Eye (tissue), 1 donor: ENCODE measurements around the gene NUP43.
"Not testable (repeated sequence)": the region's sequence is repeated elsewhere in the genome, so short reads cannot be mapped to it uniquely, and the experiment has no call there.

Experiments
- DNase-seq: peaks from one replicate; pipeline ENCODE4 v3.0.0-alpha.2; 2015

Gene NUP43, protein sequence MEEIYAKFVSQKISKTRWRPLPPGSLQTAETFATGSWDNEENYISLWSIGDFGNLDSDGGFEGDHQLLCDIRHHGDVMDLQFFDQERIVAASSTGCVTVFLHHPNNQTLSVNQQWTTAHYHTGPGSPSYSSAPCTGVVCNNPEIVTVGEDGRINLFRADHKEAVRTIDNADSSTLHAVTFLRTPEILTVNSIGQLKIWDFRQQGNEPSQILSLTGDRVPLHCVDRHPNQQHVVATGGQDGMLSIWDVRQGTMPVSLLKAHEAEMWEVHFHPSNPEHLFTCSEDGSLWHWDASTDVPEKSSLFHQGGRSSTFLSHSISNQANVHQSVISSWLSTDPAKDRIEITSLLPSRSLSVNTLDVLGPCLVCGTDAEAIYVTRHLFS

DNA sequence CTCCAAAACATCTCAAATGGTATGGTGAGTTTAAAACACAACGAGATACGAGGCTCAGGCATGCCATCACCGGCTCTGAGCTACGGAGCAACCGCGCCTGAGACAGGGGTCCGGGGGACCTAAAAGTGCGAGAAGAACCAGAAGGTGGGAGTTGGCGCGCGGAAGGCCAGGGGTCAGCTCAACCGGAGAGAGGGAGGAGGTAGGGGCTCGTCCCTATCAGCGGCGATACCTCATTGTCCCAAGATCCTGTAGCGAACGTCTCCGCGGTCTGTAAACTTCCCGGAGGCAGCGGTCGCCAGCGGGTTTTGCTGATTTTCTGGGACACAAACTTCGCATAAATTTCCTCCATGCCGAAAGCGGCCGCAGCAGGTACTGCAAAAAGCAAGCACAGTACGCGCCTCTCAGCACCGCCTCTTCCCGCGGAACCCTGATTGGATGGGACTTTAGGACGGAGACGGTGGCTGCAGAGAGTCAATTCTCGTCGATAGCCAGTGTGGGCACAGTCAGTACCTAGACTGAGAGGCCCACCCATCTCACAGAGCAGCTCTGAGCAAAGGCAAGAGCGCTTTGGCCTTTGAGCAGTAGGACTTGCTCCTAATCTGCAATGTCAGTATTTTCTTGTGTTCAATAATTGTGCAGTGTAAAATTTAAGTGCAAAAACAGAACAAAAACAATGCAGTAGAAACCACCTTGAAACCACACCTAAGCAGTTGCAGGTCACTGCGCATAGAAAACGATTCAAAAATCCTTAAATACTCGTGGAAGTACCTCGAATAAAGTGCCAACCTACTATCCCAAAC, at the start of gene NUP43:
Gene NUP43 (minus strand): TSS at position 383 of the 800 bp plus-strand sequence. CDS start 34 bp downstream, at position 349.
- DNase-seq: peak; percentile 98

DNA sequence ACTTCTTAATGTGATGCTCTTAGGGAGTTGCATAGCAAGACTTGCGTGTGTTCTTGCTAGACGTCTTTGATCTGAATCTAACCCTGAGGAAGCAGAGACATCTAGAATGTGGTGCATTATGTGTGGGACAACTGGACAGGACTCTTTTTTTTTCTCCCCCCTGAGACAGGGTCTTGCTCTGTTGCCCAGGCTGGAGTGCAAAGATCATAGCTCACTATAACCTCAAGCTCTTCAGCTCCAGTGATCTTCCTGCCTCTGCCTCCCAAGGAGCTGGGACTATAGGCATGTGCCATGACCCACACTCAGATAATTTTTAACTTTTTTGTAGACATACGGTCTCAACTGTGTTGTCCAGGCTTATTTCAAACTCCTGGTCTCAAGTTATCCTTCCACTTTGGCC, 37.2 kb upstream of the NUP43 start:
- no peak for DNase-seq

DNA sequence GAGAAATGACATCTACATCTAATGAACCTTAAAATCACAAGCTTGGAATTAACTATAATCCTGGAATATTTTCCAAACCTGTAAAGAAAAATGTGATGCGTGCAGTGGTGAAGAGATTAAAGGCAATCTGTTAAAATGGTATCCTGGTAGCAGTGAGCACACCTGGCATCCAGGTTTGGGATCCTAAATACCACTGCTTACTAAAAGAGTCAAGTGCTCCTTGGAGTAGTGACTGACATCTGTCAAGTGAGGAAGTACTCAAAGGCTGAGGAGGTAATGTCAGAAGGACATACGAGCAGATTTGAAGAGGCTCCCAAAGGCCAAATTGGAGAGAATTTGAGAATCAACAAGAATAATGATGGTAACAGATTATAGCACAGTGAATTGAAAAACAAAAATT, 36.0 kb upstream of the NUP43 start:
- no peak for DNase-seq

DNA sequence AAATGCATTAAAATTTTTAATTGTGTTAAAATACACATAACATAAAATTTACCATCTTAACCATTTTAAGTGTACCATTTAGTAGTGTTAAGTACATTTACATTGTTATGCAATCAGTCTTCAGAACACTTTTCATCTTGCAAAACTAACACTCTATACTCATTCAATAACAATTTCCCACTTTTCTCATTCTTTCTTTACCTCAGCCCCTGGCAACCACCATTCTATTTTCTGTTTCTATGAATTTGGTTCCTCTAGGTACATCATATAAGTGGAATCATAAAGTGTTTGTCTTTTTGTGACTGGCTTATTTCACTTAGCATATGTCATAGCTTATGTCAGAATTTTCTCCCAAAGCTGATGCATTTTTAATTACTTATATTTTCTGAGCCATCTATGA, 35.4 kb upstream of the NUP43 start:
- DNase-seq: no peak

DNA sequence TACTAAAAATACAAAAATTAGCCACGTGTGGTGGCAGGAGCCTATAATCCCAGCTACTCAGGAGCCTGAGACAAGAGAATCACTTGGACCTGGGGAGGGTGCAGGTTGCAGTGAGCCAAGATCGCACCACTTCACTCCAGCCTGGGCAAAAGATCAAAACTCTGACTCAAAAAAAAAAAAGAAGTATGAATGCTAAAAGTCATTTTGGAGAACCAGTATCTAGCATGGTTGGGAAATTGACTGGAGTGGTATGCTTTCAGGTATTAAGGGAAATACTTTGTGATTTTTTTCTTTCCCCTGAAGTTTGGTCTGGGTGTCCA, 33.3 kb upstream of the NUP43 start:
- no peak for DNase-seq

DNA sequence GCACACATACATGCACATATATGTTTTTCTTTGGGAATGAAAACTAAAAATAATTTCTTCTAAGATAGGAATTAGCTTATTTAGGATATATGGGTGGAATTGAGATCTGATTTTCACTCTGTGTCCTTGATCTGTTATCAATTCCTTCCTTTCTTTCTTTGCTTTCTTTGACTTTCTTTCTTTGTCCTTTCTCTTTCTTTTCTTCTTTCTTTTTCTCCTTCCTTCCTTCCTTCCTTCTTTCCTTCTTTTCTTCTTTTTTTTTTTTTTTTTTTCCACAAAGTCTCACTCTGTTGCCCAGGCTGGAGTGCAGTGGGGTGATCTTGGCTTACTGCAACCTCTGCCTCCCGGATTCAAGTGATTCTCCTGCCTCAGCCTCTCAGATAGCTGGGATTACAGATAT, 31.3 kb upstream of the NUP43 start:
- no peak for DNase-seq

DNA sequence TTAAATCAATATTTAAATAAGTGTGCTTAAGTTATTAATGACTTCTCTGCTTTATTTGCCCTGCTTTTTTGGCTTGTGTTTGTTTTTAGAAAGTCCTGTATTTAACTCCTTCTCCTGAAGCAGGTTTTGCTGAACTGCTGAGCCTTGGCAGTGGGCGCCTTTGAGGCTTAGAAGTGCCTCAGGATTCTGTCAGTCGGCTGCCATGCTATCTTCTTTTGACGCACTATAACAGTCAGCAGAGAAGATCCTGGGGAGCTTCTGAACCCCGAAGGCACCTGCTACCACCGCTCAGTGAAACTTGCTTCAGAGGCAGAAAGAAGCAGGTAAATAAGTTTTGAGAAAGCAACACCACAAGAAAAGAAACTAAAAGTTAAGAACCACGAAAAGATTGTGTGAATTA, 25.6 kb upstream of the NUP43 start:
- no peak for DNase-seq

DNA sequence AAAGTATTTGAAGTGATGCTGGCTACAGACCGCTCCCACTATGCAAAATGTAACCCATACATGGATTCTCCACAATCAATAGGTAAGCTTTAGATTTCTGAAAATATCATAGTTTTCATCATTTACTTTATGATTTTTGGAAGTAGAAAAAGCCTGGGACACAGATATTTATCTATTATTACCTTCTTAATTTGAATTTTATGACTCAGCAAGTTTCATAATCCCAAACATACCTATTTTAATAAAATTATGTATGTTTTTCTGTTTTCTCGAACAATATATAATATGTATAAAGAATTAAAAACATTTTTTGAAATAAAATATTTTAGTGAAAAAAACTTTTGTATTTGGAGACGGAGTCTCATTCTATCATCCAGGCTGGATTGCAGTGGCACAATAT, 24.9 kb upstream of the NUP43 start:
- DNase-seq: no peak

DNA sequence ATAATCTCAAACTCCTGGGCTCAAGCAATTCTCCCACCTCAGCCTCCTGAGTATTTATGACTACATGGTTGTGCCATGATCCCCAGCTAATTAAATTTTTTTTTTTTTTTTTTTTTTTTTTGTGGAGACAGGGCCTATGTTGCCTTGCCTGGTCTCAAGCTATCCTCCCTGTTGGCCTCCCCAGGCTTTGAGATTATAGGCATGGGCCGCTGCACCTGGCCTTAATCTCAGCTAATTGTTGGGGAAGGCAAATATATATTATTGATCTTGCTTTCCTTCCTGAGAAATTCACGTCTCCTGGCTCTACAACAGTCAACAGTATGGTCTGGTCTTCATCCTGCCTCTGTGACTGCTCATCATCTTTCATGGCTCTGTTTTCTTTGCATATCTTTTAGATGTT, 23.3 kb upstream of the NUP43 start:
- DNase-seq: no peak

DNA sequence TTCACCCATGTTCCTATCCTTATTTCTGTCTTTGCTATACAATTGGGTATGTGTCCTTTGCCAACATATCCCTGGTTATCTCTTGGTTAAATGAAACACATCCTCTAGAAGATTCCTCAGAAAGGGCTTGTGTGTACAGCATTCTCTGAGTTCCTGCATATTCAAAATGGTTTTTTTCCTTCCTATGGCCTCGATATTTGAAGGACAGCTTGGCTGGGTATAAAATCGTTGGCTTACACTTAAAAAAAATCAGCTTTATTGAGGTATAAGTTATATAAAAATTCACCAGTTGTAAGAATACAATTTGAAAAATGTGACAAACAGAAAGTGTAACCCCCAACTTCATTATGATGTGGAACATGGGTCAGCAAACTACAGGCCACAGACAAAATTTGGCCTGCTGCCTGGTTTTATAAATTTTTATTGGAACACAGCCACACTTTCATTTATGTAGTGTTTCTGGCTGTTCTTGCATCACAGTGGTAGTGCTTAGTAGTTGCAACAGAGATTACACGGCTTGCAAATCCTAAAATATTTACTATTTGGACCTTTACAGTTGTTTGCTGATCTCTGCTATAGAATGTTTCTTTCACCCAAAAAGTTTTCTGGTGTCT, 19.9 kb upstream of the NUP43 start:
- DNase-seq: peak; percentile 22

DNA sequence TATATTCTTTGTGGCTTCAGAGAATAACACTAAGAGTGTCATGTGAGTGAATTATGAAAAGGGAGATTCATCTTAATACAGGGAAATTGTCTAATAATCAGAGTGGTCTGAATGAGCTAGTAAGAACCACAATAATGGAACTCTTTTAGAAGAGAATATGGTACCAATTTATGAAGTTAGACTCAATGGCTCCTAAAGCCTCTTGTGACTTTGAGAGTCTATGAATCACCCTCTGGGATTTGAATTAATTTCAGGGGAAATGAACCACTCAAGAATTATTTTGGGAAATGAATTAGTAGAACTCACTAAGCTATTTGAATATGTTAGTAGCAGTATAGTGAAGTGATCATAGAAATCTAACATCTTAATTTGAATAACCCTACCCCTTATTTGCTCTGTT, 17.5 kb upstream of the NUP43 start:
- DNase-seq: no peak

DNA sequence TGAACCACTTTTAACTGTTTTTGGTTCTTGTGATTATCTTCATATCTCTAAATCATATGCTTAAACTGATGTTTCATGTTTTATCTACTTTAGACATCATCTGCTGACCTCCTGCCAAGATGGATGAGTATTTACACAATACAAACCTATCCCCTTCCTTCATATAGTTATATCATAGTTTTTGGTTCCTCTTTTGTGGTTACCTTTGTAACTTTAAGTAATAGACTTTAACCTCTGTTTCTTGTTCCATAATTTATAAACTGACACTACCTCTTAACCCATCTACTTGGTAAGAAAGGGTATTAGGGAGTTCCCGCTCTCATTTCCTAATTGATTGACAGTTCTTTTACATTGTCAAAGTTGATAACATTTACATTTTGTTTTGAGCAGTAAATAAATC, 15.1 kb upstream of the NUP43 start:
- no peak for DNase-seq

DNA sequence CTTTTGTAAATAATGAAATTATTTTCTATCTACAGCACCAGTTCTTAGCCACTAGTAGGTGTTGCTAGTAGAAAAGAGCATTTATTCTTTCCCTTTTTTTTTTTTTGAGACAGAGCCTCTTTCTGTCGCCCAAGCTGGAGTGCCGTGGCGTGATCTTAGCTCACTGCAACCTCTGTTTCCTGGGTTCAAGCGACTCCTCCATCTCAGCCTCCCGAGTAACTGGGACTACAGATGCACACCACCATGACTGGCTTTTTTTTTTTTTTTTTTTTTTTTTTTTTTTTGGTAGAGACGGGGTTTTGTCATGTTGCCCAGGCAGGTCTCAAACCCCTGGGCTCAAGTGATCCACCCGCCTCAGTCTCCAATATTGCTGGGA, 9.9 kb upstream of the NUP43 start:
- no peak for DNase-seq

DNA sequence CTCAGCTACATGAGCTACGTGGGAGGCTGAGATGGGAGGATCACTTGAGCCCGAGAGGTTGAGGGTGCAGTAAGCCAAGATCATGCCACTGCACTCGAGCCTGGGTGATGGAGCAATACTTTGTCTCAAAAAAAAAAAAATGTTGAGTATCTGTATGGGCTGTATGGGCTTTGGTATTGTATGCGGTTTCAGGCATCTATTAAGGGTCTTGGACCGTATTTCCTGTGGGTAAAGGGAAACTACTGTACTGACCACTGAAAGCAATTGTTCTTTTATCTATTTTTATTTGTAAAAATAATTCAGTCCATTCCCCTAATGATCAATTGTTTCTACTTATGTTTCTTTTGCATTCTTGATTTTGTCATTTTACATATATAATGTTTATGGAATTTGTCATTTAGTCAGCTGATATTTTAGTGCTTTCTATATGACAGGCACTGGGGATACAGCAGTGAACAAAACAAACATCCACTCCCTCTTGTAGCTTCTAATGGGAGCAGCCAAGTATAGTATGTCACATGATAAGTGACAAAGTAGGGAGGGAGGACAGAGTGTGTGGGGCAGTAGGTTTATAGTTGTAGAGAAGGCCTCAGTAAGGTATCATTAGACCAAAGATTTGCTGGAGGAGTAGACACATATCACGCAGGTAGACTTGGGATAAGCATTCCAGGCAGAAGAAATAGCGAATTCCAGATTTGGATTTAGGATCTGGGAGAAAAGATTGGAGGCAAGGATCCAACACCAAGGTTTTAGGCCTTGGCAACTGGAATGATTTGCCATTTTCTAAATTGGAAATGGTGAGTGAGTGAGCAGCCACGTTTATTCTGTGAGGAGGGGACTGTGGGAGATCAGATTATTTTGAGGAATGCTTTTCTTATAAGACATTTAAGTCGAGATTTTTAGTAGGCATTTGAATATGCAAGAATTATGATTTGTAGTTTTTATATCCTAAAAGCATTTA, 9.3 kb upstream of the NUP43 start:
- no peak for DNase-seq

DNA sequence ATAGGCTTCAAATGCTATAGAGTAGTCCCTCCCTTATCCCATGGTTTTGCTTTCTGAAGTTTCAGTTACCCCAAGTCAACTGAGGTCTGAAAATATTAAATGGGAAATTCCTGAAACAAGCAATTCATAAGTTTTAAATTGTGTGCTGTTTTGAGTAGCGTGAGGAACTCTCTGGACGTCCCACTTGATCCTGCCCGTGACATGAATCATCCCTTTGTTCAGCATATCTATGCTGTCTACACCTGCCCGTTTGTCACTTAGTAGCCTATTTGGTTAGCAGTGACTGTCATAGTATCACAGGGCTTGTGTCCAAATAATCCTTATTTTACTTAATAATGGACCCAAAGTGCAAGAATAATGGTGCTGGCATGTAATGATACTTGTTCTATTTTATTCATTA, 8.2 kb upstream of the NUP43 start:
- DNase-seq: no peak

DNA sequence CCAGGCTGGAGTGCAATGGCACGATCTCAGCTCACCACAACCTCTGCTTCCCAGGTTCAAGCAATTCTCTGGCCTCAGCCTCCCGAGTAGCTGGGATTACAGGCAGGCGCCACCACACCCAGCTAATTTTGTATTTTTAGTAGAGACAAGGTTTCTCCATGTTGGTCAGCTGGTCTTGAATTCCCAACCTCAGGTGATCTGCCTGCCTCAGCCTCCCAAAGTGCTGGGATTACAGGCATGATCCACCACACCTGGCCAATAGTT, 7.0 kb upstream of the NUP43 start:
- not testable (repeated sequence) for DNase-seq

DNA sequence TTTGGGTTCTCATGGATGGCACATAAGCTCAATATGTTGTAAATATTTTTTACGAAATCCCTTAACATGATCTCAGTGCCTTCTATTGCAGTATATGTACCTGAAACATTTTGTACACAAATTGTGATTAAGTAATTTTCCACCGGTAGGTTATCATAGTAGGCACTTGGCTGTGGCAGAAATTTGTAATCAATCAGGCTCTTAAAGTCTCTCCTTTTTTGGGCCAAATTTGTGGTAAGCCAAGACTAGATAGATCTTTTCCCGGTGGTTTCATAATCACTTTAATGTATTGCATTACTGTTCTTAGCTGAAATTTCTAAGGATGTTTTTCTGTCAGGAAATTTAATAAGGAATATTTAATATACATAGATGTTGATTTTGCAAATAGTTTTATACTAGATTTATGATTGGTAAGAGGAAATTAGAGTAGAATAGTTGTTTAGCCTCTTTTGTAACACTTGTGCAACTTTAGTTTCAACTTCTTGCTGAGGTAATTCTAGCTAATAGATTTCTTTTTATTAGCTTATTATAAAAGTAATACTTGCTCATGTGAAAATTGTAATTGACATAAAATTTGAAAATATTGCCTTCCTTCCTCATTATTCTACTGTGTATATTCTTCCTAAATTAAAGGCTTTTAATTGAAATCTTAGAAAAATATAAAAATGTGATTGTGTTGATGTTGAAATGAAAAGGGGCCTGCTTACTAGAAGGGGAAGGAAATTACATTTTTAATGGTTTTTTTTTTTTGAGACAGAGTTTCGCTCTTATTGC, 6.5 kb upstream of the NUP43 start:
- DNase-seq: no peak

DNA sequence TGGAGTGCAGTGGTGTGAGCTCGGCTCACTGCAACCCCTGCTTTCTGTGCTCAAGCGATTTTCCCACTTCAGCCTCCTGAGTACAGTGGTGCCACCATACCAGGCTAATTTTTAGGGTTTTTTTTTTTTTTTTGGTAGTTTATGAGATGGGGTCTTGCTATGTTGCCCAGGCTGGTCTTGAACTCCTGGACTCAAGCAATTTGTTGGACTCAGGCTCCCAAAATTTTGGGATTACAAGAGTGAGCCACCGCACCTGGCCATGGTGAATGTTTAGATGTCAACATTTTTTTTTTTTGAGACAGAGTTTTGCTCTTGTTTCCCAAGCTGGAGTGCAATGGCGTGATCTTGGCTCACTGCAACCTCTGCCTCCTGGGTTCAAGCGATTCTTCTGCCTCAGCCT, 5.6 kb upstream of the NUP43 start:
- not testable (repeated sequence) for DNase-seq

DNA sequence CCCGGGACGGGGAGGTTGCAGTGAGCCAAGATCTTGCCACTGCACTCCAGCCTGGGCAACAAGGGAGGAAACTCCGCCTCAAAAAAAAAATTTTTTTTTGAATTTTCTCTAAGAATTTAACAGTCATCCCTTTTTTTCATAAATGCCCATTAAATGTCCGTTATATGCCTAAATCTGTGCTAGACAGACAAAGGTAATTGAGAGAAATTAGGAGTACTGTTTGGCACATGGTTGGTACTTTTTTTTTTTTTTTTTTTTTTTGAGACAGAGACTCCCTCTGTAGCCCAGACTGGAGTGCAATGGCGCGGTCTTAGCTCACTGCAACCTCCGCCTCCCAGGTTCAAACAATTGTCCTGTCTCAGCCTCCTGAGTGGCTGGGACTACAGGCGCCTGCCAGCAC, 4.9 kb upstream of the NUP43 start:
- no peak for DNase-seq

DNA sequence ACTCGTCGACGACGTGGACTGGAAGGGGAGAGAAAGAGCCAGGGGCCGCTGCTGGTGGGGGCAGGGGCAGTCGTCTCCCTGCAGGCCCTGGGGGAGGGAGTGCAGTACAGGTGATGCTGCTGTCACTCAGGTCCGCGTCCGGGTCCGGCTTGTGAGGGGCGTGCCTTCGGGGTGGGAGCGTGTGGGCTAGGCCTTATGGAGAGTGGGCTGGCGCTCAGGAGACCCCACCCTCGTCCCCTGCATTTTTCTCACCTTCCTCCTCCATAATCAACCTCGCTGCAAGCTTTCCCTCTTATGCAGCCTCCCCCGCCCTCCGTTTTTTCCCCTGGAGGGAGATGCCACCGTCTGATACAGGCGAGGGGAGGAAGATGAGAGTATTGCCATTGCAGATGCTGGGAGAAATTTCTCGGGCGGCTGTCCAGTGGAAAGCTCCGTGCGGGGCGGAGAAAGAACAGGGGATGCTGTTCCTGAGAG, 3.8 kb upstream of the NUP43 start:
- peak; percentile 85 for DNase-seq

DNA sequence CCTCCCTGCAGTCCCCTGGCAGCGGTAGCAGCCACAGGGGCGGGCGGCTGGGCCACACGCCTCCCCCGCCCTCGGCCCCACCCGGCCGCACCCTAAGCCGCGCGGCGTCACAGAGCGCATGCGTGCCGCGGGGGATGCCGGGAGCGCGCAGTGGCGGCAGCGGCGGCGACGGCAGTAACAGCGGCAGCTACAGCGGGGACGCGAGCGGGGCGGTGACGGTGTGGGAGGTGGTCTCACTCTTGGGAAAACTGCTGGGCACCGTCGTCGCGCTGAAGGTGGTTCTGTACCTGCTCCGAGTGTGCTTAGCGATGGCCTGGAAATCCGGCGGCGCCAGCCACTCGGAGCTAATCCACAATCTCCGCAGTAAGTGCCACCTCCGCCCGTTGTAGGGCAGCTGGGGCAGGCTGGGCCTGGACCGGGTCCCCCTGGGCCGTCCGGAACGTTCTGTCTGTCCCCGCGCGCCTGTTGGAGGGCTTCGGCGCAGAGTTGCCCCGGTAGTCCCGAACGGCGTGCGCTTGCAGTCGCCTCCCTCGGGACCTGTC, 3.3 kb upstream of the NUP43 start, which contains the start of gene PCMT1:
Gene PCMT1 (plus strand): TSS at position 148 of the 542 bp plus-strand sequence. CDS start 161 bp downstream, at position 309.
- DNase-seq: peak; percentile 97

DNA sequence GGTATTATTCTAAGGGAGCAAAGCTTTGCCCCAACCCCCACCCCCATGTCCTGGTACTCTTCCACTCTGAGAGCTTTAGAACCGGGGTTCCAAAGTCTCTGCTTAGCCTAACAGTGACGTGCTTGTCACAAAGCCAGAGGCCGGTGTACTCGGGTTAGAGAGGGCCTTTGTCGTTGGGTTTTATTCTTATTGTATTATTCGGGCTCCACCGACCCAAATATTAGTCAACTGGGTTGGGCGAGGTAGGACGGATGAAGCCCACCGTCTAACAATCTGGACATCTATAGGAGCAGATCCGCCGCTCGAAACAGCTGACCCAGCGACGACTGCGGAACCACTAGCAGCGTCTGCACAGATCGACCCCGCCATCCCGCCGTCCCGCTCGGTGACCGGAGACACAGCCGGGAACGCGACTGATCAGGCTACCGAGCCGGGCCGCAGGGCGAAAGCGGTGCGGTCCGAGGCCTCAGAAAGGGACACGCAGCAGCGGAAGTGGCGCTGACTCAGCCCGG, 2.8 kb upstream of the NUP43 start:
- DNase-seq: not testable (repeated sequence)
